Measurements from ENCODE around the gene PCNX2.
"Not testable (repeated sequence)": the region's sequence is repeated elsewhere in the genome, so short reads cannot be mapped to it uniquely, and the experiment has no call there.

- not testable (repeated sequence) for TF ChIP-seq CTCF, POLR2A (IDR thresholded peaks at IDR 0.05)
Observed at GRCh38 chr1:233003638-233004037, 291.9 kb downstream of the PCNX2 start.

Measured in heart left ventricle (tissue), 13 donors.